Smooth muscle cell (in vitro differentiated cells): ENCODE data around the gene KRTAP10-3. TPM values are rescaled to one million over a fixed set of nuclear protein-coding genes. Genes with fewer than 3 reads are reported as not detected.

ENCODE experiments used
- DNase-seq: peaks from one replicate; lab custom pipeline; 2025; ENCODE audit not compliant: unreplicated experiment; lab: John Stamatoyannopoulos, UW
- H2AFZ ChIP-seq: fragments of 200-600 bp; sonication (generic); 2 replicates; pipeline ENCODE4 v1.6.0; 2016; ENCODE audit warnings: antibody characterized with exemption, low read depth, mild to moderate bottlenecking
- H3F3A ChIP-seq: fragments of 200-600 bp; sonication (generic); 2 replicates; pipeline ENCODE4 v1.6.0; 2017; ENCODE audit warnings: antibody characterized with exemption, low read depth
- H3K27ac ChIP-seq: fragments of 200-600 bp; sonication (generic); 2 replicates; pipeline ENCODE4 v1.5.1; 2016; ENCODE audit warnings: low read depth, mild to moderate bottlenecking
- H3K27me3 ChIP-seq: fragments of 200-600 bp; sonication (generic); 2 replicates; pipeline ENCODE4 v1.6.1; 2016; ENCODE audit warnings: low read depth, mild to moderate bottlenecking
- H3K36me3 ChIP-seq: fragments of 200-600 bp; sonication (generic); 2 replicates; pipeline ENCODE4 v1.5.1; 2016; ENCODE audit warnings: low read depth
- H3K4me1 ChIP-seq: fragments of 200-600 bp; sonication (generic); 2 replicates; pipeline ENCODE4 v1.5.1; 2016; ENCODE audit warnings: low read depth
- H3K4me2 ChIP-seq: fragments of 200-600 bp; sonication (generic); 2 replicates; pipeline ENCODE4 v1.6.0; 2016; ENCODE audit warnings: mild to moderate bottlenecking
- H3K4me3 ChIP-seq: fragments of 200-600 bp; sonication (generic); 2 replicates; pipeline ENCODE4 v1.5.1; 2016; ENCODE audit warnings: mild to moderate bottlenecking
- H3K79me2 ChIP-seq: fragments of 200-600 bp; sonication (generic); 2 replicates; pipeline ENCODE4 v1.6.0; 2016; ENCODE audit warnings: low read depth, mild to moderate bottlenecking
- H3K9ac ChIP-seq: fragments of 200-600 bp; sonication (generic); 2 replicates; pipeline ENCODE4 v1.6.0; 2016; ENCODE audit warnings: low read depth
- H3K9me3 ChIP-seq: fragments of 200-600 bp; sonication (generic); replicated peaks from 2 replicates; pipeline ENCODE4 v1.5.1; 2016; ENCODE audit warnings: low read depth
- H4K20me1 ChIP-seq: fragments of 200-600 bp; sonication (generic); 2 replicates; pipeline ENCODE4 v1.6.0; 2016; ENCODE audit warnings: low read depth
- WGBS: methylation state at CpG from one replicate; pipeline ENCODE4 v1.1.7; 2016; ENCODE audit warnings: low lambda C conversion rate; 5-methylcytosine and 5-hydroxymethylcytosine counted together
- polyA plus RNA-seq: library from polyadenylated mRNA; unstranded; fragments of >200 nt; fragmentation: Nextera tagmentation; extraction: Ambion mirVana; gene quantifications from 2 replicates; pipeline ENCODE4 v1.2.1, GENCODE V29; 2016
- total RNA-seq: library from RNA; depleted of rRNA; stranded (reverse); fragments of >200 nt; gene quantifications from 2 replicates; pipeline ENCODE4 v1.2.3, GENCODE V29; 2014
- TF ChIP-seq, protein P1 (sequence below): fragments of 200-600 bp; sonication (generic); IDR thresholded peaks from 2 replicates; pipeline ENCODE4 v1.5.1; 2017; ENCODE audit warnings: borderline replicate concordance, mild to moderate bottlenecking, antibody characterized with exemption; ENCODE audit not compliant: insufficient read depth, poor library complexity, severe bottlenecking

Gene KRTAP10-3
- total and polyA plus RNA-seq, 2 experiments from 2014 or later, result not detected

DNA sequence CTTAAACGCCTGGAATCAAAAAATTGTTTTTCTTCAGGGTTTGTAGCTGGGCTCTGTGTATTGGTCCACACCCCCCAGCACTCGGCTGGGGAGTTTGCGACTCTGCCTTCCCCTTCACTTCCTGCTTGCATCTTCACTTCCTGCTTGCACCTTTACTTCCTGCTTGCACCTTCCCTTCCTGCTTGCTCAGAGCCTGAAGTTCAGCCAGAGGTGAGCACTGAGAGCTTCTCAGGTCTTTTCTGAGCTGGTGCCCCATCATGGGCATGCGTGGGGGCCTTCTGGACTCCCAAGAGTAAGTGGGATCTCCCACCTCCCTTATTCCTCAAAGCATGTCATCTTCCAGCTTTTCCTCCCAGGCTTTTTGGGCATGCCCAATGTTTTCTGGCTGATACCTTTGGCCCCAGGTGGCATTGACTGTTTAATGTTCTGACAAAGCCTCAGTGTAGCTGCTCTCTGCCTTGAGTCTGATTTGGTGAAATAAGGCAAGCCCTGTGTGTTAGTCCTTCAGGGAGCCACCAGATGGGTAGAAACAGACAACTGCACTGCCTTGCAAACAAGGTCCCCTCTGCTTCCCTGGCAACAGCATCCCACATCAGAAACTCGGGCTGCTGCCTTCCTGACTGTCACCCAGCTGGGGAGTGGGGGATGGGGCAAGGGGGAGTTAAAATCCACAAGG is 10.8 kb downstream of the KRTAP10-3 start:
- no peaks in the 10 kb centered on the region for H3F3A ChIP-seq
- no peak for DNase-seq
- H3K4me2 ChIP-seq, result no peak overlapping the region
- H3K27ac ChIP-seq, result no peak overlapping the region
- TF ChIP-seq, protein P1, sequence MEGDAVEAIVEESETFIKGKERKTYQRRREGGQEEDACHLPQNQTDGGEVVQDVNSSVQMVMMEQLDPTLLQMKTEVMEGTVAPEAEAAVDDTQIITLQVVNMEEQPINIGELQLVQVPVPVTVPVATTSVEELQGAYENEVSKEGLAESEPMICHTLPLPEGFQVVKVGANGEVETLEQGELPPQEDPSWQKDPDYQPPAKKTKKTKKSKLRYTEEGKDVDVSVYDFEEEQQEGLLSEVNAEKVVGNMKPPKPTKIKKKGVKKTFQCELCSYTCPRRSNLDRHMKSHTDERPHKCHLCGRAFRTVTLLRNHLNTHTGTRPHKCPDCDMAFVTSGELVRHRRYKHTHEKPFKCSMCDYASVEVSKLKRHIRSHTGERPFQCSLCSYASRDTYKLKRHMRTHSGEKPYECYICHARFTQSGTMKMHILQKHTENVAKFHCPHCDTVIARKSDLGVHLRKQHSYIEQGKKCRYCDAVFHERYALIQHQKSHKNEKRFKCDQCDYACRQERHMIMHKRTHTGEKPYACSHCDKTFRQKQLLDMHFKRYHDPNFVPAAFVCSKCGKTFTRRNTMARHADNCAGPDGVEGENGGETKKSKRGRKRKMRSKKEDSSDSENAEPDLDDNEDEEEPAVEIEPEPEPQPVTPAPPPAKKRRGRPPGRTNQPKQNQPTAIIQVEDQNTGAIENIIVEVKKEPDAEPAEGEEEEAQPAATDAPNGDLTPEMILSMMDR, result no peak
- no peak overlapping the region for H2AFZ ChIP-seq
- H3K9ac ChIP-seq, result no peak overlapping the region
- H4K20me1 ChIP-seq, result no peaks in the 10 kb centered on the region
- peaks cover 8% of the 10 kb centered on the region for H3K9me3 ChIP-seq
- H3K79me2 ChIP-seq, result no peaks in the 10 kb centered on the region
- H3K27me3 ChIP-seq, result no peaks in the 10 kb centered on the region
- no peak overlapping the region for H3K4me3 ChIP-seq
- H3K4me1 ChIP-seq, result peaks cover 12% of the 10 kb centered on the region
- WGBS, result 93% methylated on average over 5 of the region's 5 CpGs
- no peaks in the 10 kb centered on the region for H3K36me3 ChIP-seq

DNA sequence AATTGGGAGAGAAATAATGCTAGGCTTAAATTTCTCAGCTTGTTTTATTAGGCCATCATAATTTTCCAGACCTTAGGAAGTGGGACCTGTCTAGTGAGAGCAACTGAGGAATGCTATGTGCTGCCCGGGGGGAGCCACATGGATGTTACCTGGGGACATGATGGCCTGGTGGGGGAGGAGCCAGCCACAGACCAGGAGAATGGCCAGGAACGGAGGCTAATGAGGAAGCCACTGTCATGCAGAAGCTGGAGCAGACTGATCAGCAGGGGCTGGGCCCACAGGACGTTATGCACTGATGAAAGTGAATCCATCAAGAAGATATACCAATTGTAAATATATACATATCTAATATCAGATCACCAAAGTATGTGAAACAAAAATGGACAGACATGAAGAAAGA is 14.0 kb downstream of the KRTAP10-3 start:
- Histone ChIP-seq H3K4me3 (no peak overlapping the region), H2AFZ (no peak overlapping the region), H3K9me3 (peaks cover 8% of the 10 kb centered on the region), H3K9ac (no peak overlapping the region), H4K20me1 (no peaks in the 10 kb centered on the region), H3F3A (no peaks in the 10 kb centered on the region), H3K27me3 (no peaks in the 10 kb centered on the region), H3K4me1 (peaks cover 11% of the 10 kb centered on the region), H3K27ac (no peak overlapping the region), H3K79me2 (no peaks in the 10 kb centered on the region), H3K4me2 (no peak overlapping the region), H3K36me3 (no peaks in the 10 kb centered on the region)
- 77% methylated on average over 3 of the region's 3 CpGs for WGBS
- DNase-seq, result no peak
- TF ChIP-seq, protein P1, result no peak

DNA sequence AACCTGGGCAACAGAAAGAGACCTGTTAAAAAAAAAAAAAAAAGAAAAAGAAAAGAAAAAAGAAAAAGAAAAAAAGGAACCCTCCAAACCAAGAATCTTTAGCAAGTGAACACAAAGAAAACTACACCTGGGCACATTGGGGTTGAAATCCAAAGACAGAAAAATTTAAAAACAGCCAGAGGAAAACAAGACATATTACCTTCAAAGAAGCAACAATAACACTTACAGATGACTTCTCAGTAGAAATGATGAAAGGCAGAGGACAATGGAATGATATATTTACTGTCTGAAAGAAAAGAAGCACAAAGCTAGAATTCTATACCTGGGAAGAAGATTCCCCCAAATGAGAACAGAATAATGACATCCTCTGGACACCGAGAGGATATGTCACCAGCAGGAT is 15.9 kb downstream of the KRTAP10-3 start:
- H3K79me2 ChIP-seq, result no peaks in the 10 kb centered on the region
- no peak overlapping the region for H3K4me2 ChIP-seq
- no peaks in the 10 kb centered on the region for H3K36me3 ChIP-seq
- no peaks in the 10 kb centered on the region for H4K20me1 ChIP-seq
- no peaks in the 10 kb centered on the region for H3K4me1 ChIP-seq
- no peaks in the 10 kb centered on the region for H3K27me3 ChIP-seq
- WGBS, result 70% methylated on average over 1 of the region's 1 CpG
- H3K9me3 ChIP-seq, result peaks cover 8% of the 10 kb centered on the region
- DNase-seq, result no peak
- no peaks in the 10 kb centered on the region for H3F3A ChIP-seq
- H3K4me3 ChIP-seq, result no peak overlapping the region
- no peak overlapping the region for H2AFZ ChIP-seq
- TF ChIP-seq, protein P1, result no peak
- H3K27ac ChIP-seq, result no peak overlapping the region
- H3K9ac ChIP-seq, result no peak overlapping the region

DNA sequence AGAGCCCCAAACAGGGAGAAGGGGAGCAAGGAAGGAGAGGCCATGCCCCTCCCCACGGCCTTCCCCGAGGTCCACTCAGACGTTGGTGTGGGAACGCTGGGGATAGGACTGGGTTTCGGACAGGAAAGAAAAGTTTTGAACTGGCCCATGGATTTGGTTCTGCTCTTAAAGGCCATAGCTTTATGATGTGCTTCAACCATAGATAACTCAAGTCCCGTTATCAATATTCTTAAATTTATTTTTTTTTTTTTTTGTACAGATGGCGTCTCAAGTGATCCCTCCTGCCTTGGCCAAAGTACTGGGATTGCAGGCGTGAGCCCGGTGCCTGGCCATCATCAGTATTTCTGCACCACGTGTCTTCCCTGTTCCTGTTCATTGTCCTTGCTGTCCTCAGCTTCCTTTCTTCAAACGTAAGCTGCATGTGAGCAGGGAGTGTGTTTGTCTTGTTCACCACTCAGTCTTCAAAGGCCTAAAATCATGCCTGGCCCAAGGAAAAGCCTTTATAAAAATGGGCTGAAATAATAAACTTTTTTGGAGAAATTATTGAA is 17.8 kb downstream of the KRTAP10-3 start:
- TF ChIP-seq, protein P1, result no peak
- H3K27me3 ChIP-seq, result no peaks in the 10 kb centered on the region
- H3K9me3 ChIP-seq, result no peaks in the 10 kb centered on the region
- no peak overlapping the region for H3K4me3 ChIP-seq
- DNase-seq, result no peak
- 93% methylated on average over 11 of the region's 11 CpGs for WGBS
- no peak overlapping the region for H3K4me2 ChIP-seq
- H4K20me1 ChIP-seq, result no peaks in the 10 kb centered on the region
- no peak overlapping the region for H3K9ac ChIP-seq
- no peaks in the 10 kb centered on the region for H3K79me2 ChIP-seq
- no peaks in the 10 kb centered on the region for H3K4me1 ChIP-seq
- H2AFZ ChIP-seq, result no peak overlapping the region
- no peaks in the 10 kb centered on the region for H3F3A ChIP-seq
- H3K27ac ChIP-seq, result no peak overlapping the region
- H3K36me3 ChIP-seq, result no peaks in the 10 kb centered on the region
